Endothelial cell of umbilical vein (primary cell): ENCODE results near the gene HDAC11.

ENCODE experiments used
- EZH2 ChIP-seq: IDR thresholded peaks from 2 replicates; pipeline ENCODE4 v1.6.1; 2012; ENCODE audit warnings: borderline replicate concordance, low read depth, mild to moderate bottlenecking, moderate library complexity, low read length, inconsistent platforms; ENCODE audit not compliant: severe bottlenecking
- FOS ChIP-seq: IDR thresholded peaks from 2 replicates; pipeline ENCODE4 v1.6.1; 2011; ENCODE audit warnings: mild to moderate bottlenecking, low read length, moderate library complexity, borderline replicate concordance; ENCODE audit not compliant: insufficient read depth
- JUN ChIP-seq: IDR thresholded peaks from 2 replicates; pipeline ENCODE4 v1.6.1; 2011; ENCODE audit warnings: borderline replicate concordance, low read depth; ENCODE audit not compliant: insufficient read length, insufficient read depth
- POLR2A ChIP-seq: IDR thresholded peaks from 2 replicates; pipeline ENCODE4 v1.6.1; 2012; ENCODE audit warnings: low read depth, mild to moderate bottlenecking, control low read depth, low read length
- POLR2AphosphoS5 ChIP-seq: IDR thresholded peaks from 2 replicates; pipeline ENCODE4 v1.6.1; 2012; ENCODE audit warnings: low read depth, mild to moderate bottlenecking, control low read depth, low read length, moderate library complexity; ENCODE audit not compliant: insufficient read depth
- TF ChIP-seq, protein P1 (sequence below), 2 donors: IDR thresholded peaks; 1 replicate in 1 of 2; 2 replicates in 1 of 2; pipeline ENCODE4 v1.5.1; 2011; ENCODE audit warnings: low read length in 2 of 2, mild to moderate bottlenecking in 2 of 2, moderate library complexity in 2 of 2, control low read depth in 1 of 2, inconsistent platforms in 1 of 2, low read depth in 1 of 2; ENCODE audit not compliant: insufficient read depth in 1 of 2; ENCODE audit errors: extremely low read depth in 1 of 2
- TF ChIP-seq, protein P2 (sequence below): IDR thresholded peaks from 2 replicates; pipeline ENCODE4 v1.6.1; 2011; ENCODE audit not compliant: insufficient read depth, insufficient read length

DNA sequence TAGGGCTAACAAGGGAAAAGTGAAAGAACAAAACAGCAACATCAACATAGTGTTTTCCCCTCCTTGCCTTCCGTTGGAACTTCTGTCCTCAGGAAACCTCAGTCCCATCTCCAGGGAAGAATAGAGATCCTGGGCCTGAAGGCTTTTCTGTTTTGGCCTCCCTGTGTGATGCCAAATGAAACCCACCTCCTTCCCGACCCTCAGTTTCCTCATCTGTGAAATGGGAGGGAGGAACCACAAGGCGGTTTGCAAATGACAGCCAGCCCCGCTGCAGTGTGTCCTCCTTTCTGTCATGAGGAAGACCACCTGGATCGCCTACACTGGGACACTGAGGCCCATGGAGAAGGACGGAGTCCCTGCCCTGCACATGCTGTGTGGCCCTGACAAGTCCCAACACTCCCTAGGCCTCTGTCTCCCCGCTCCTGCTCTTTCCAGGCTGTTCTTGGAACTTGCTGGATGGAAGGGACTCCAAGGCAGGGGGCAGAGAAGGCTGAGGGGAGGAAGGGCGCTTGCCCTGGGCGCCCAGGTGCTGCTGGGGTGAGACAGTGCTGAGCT is 40.3 kb downstream of the HDAC11 start:
- TF ChIP-seq POLR2A: no peak
- TF ChIP-seq, protein P1, sequence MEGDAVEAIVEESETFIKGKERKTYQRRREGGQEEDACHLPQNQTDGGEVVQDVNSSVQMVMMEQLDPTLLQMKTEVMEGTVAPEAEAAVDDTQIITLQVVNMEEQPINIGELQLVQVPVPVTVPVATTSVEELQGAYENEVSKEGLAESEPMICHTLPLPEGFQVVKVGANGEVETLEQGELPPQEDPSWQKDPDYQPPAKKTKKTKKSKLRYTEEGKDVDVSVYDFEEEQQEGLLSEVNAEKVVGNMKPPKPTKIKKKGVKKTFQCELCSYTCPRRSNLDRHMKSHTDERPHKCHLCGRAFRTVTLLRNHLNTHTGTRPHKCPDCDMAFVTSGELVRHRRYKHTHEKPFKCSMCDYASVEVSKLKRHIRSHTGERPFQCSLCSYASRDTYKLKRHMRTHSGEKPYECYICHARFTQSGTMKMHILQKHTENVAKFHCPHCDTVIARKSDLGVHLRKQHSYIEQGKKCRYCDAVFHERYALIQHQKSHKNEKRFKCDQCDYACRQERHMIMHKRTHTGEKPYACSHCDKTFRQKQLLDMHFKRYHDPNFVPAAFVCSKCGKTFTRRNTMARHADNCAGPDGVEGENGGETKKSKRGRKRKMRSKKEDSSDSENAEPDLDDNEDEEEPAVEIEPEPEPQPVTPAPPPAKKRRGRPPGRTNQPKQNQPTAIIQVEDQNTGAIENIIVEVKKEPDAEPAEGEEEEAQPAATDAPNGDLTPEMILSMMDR (IDR thresholded peaks at IDR 0.05; ENCODE audit: extremely low read depth in 1 of 2, insufficient read depth in 1 of 2, low read depth in 1 of 2, low read length in 2 of 2): no peak
- TF ChIP-seq JUN: no peak
- TF ChIP-seq EZH2: no peak
- TF ChIP-seq FOS: no peak
- TF ChIP-seq POLR2AphosphoS5: no peak
- TF ChIP-seq, protein P2, sequence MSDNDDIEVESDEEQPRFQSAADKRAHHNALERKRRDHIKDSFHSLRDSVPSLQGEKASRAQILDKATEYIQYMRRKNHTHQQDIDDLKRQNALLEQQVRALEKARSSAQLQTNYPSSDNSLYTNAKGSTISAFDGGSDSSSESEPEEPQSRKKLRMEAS: no peak
